Left lung (tissue), 10 donors: ENCODE results near the gene MSLN. TPM values are rescaled to one million over a fixed set of nuclear protein-coding genes. Genes with fewer than 3 reads are reported as not detected.

ENCODE experiments used
- ATAC-seq: fragments of 200-7000 bp; cut with Tn5 transposase; one replicate; pipeline ENCODE4 v1.9.1; 2020; ENCODE audit warnings: moderate library complexity
- DNase-seq, 4 donors: peaks; one replicate each; pipeline ENCODE4 v3.0.0-alpha.2; 2013 to 2020
- H3K27ac ChIP-seq, 2 donors: fragments of 200-600 bp; sonication (generic) in 1 of 2; one replicate each; pipeline versions ENCODE4 v1.5.0 to v1.8.0; 2020 to 2021
- H3K27me3 ChIP-seq, 2 donors: fragments of 200-600 bp; sonication (generic) in 1 of 2; one replicate each; pipeline versions ENCODE4 v1.5.0 to v1.8.0; 2020 to 2021
- H3K36me3 ChIP-seq, 2 donors: fragments of 200-600 bp; sonication (generic) in 1 of 2; one replicate each; pipeline versions ENCODE4 v1.5.0 to v1.8.0; 2020 to 2021
- H3K4me1 ChIP-seq, 2 donors: fragments of 200-600 bp; one replicate each; pipeline ENCODE4 v1.8.0; 2021
- H3K4me3 ChIP-seq, 2 donors: fragments of 200-600 bp; sonication (generic) in 1 of 2; one replicate each; pipeline versions ENCODE4 v1.5.0 to v1.8.0; 2020 to 2021; ENCODE audit warnings: mild to moderate bottlenecking in 1 of 2
- H3K9me3 ChIP-seq, 2 donors: fragments of 200-600 bp; sonication (generic) in 1 of 2; one replicate each; pipeline versions ENCODE4 v1.5.0 to v1.8.0; 2020 to 2021
- CTCF ChIP-seq, 2 donors: fragments of 200-600 bp; sonication (generic) in 1 of 2; IDR thresholded peaks; one replicate each; pipeline versions ENCODE4 v1.5.0 to v1.8.0; 2021; ENCODE audit warnings: antibody characterized with exemption in 2 of 2
- intact Hi-C, 2 donors: fragments of 100-400 bp; cut with DNase I; formaldehyde crosslinking; loops; one replicate each; pipeline versions ENCODE4 v1.11.2 to v1.14.2; 2022
- polyA plus RNA-seq, 6 donors: library from polyadenylated mRNA; unstranded; fragments of 120-200 nt; gene quantifications; one replicate each; pipeline ENCODE4 v1.2.1, GENCODE V29; 2013; ENCODE audit not compliant: insufficient read length in 6 of 6
- total RNA-seq, 2 donors: library from RNA; stranded (reverse); fragmentation: NEBNext Ultra II Directional; extraction: Animal tissue kit (Norgen Biotek cat#: 25700); gene quantifications; one replicate each; pipeline ENCODE4 v1.2.1, GENCODE V29; 2021
- donor health status: DM: no; HTN: yes; CAD: no.
- donor health status: DM: no; HTN: no; CAD: no.

MSLN gene
- total and polyA plus RNA-seq, 8 donors = 14.5 to 464 (median 20.8) TPM

GRCh38 chr16:733382-734207 is 26.9 kb upstream of the MSLN start:
- no peaks in the 10 kb centered on the region for H3K9me3 ChIP-seq
- peaks cover 0 to 4% of the 10 kb centered on the region in 2 donors for H3K4me1 ChIP-seq
- H3K27ac ChIP-seq = no peak overlapping the region
- H3K4me3 ChIP-seq = no peak overlapping the region
- ATAC-seq (no peak), DNase-seq (peak in 1 of 4 donors; percentile 73)
- H3K27me3 ChIP-seq = peaks cover 0 to 9% of the 10 kb centered on the region in 2 donors
- peaks cover 0 to 84% of the 10 kb centered on the region in 2 donors for H3K36me3 ChIP-seq
- intact Hi-C loops = no loop called here
- TF ChIP-seq CTCF (IDR thresholded peaks at IDR 0.05) = no peak

- Histone ChIP-seq H3K4me3 (no peak overlapping the region), H3K9me3 (no peaks in the 10 kb centered on the region), H3K4me1 (peaks cover 0 to 2% of the 10 kb centered on the region in 2 donors), H3K36me3 (peaks cover 0 to 84% of the 10 kb centered on the region in 2 donors), H3K27ac (no peak overlapping the region), H3K27me3 (peaks cover 0 to 1% of the 10 kb centered on the region in 2 donors)
- no peak for TF ChIP-seq CTCF (IDR thresholded peaks at IDR 0.05)
- peak in 1 of 4 donors; percentile 71 for DNase-seq
- no peak for ATAC-seq
- intact Hi-C loops = no loop called here
These were observed 26.1 kb upstream of the MSLN start for GRCh38 chr16:734208-734980.

- no peaks in the 10 kb centered on the region for H3K27me3 ChIP-seq
- intact Hi-C loops = no loop called here
- no peak overlapping the region for H3K27ac ChIP-seq
- no peaks in the 10 kb centered on the region for H3K9me3 ChIP-seq
- H3K36me3 ChIP-seq = peaks cover 0 to 79% of the 10 kb centered on the region in 2 donors
- peak in 1 of 4 donors; percentile 68 for DNase-seq
- no peak for ATAC-seq
- TF ChIP-seq CTCF (IDR thresholded peaks at IDR 0.05) = no peak
- peaks cover 7 to 11% of the 10 kb centered on the region in 2 donors for H3K4me1 ChIP-seq
- no peak overlapping the region for H3K4me3 ChIP-seq
These were observed 25.3 kb upstream of the MSLN start for GRCh38 chr16:734981-735881.

GRCh38 chr16:735982-736453 is 24.5 kb upstream of the MSLN start:
- intact Hi-C loops = no loop called here
- DNase-seq (no peak), ATAC-seq (no peak)
- no peaks in the 10 kb centered on the region for H3K9me3 ChIP-seq
- H3K4me3 ChIP-seq = no peak overlapping the region
- H3K27ac ChIP-seq = no peak overlapping the region
- H3K4me1 ChIP-seq = peaks cover 7 to 14% of the 10 kb centered on the region in 2 donors
- H3K36me3 ChIP-seq = peaks cover 0 to 71% of the 10 kb centered on the region in 2 donors
- H3K27me3 ChIP-seq = no peaks in the 10 kb centered on the region
- no peak for TF ChIP-seq CTCF (IDR thresholded peaks at IDR 0.05)
